Kidney (tissue), 14 donors: ENCODE measurements around the gene FASN. TPM values are rescaled to one million over a fixed set of nuclear protein-coding genes. Genes with fewer than 3 reads are reported as not detected.

Source experiments
- DNase-seq, 5 donors: peaks; one replicate each; pipeline ENCODE4 v3.0.0-alpha.2; 2013 to 2020
- FAIRE-seq: peaks from 2 replicates; lab custom pipeline; 2012; peaks lifted over from hg19 to GRCh38; lab: Jason Lieb, UNC
- H3K27ac ChIP-seq, 2 donors: one replicate each; pipeline ENCODE4 v1.7.0; 2013; ENCODE audit warnings: low read depth in 2 of 2, low read length in 2 of 2, inconsistent platforms in 1 of 2
- H3K27me3 ChIP-seq: one replicate; pipeline ENCODE4 v1.7.1; 2013; ENCODE audit warnings: low read length, inconsistent platforms; ENCODE audit not compliant: control insufficient read depth, insufficient read depth
- H3K36me3 ChIP-seq, 3 donors: one replicate each; pipeline versions ENCODE4 v1.7.0 to v1.7.1; 2013; ENCODE audit warnings: low read length in 3 of 3, control low read depth in 1 of 3, inconsistent platforms in 1 of 3; ENCODE audit not compliant: insufficient read depth in 3 of 3, control insufficient read depth in 2 of 3
- H3K4me1 ChIP-seq, 3 donors: one replicate each; pipeline versions ENCODE4 v1.7.0 to v1.7.1; 2013; ENCODE audit warnings: low read length in 3 of 3, inconsistent platforms in 1 of 3, low read depth in 1 of 3; ENCODE audit not compliant: control insufficient read depth in 2 of 3, insufficient read depth in 2 of 3
- H3K4me3 ChIP-seq, 3 donors: one replicate each; pipeline versions ENCODE4 v1.7.0 to v1.8.1; 2013; ENCODE audit warnings: low read length in 3 of 3, control low read depth in 1 of 3, inconsistent platforms in 1 of 3
- H3K9ac ChIP-seq, 3 donors: one replicate each; pipeline versions ENCODE4 v1.7.0 to v1.7.1; 2013; ENCODE audit warnings: low read length in 3 of 3, control low read depth in 1 of 3, inconsistent platforms in 1 of 3
- H3K9me3 ChIP-seq, 3 donors: one replicate each; pipeline versions ENCODE4 v1.7.0 to v1.7.1; 2013; ENCODE audit warnings: low read length in 3 of 3, control low read depth in 1 of 3, inconsistent platforms in 1 of 3; ENCODE audit not compliant: control insufficient read depth in 2 of 3, insufficient read depth in 1 of 3
- CTCF ChIP-seq: IDR thresholded peaks from 3 replicates; pipeline ENCODE4 v1.5.1; 2012; ENCODE audit warnings: mild to moderate bottlenecking, moderate library complexity, borderline replicate concordance; ENCODE audit not compliant: insufficient read depth; ENCODE audit errors: extremely low read depth
- intact Hi-C: fragments of 100-400 bp; cut with DNase I; formaldehyde crosslinking; loops from one replicate; pipeline ENCODE4 v1.11.1; 2022
- polyA plus RNA-seq: library from polyadenylated mRNA; stranded (reverse); fragments of 350-450 nt; fragmentation: Illumina TruSeq; extraction: RNeasy Lipid Tissue Mini Kit (QIAGEN cat#74804); gene quantifications from one replicate; pipeline ENCODE4 v1.2.3, GENCODE V29; 2014; ENCODE audit warnings: low read depth, low replicate concordance; ENCODE audit not compliant: insufficient read depth
- total RNA-seq: library from RNA; stranded (reverse); fragmentation: NEBNext Ultra II Directional; extraction: Animal tissue kit (Norgen Biotek cat#: 25700); gene quantifications from one replicate; pipeline ENCODE4 v1.2.1, GENCODE V29; 2021
- donor health status: control.
- donor health status: control.
- donor health status: control.
- donor health status: control.
- donor health status: control.
- donor health status: DM: yes; HTN: yes; CAD: no.
- donor health status: Normal renal cell carcinoma (clear cell type).

Gene FASN
- total and polyA plus RNA-seq, 2 donors from 2014 or later, result 13.6 to 43.3 TPM

- no peaks in the 10 kb centered on the region for H3K27me3 ChIP-seq
- no peak for FAIRE-seq
- H3K9ac ChIP-seq, result no peak overlapping the region
- TF ChIP-seq CTCF, result no peak
- H3K27ac ChIP-seq, result no peak overlapping the region
- H3K36me3 ChIP-seq, result peaks cover 0 to 1% (median 0%) of the 10 kb centered on the region in 3 donors
- H3K4me1 ChIP-seq, result no peaks in the 10 kb centered on the region
- intact Hi-C loops, result loop anchor here (10.0 kb wide), 1 partner anchor 57 kb away; no protein-coding TSS in a partner anchor
- peak in 1 of 5 donors; percentile 56 for DNase-seq
- H3K4me3 ChIP-seq, result no peak overlapping the region
- no peaks in the 10 kb centered on the region for H3K9me3 ChIP-seq
Observed at GRCh38 chr17:82118168-82118814, 20.3 kb upstream of the FASN start.

DNA sequence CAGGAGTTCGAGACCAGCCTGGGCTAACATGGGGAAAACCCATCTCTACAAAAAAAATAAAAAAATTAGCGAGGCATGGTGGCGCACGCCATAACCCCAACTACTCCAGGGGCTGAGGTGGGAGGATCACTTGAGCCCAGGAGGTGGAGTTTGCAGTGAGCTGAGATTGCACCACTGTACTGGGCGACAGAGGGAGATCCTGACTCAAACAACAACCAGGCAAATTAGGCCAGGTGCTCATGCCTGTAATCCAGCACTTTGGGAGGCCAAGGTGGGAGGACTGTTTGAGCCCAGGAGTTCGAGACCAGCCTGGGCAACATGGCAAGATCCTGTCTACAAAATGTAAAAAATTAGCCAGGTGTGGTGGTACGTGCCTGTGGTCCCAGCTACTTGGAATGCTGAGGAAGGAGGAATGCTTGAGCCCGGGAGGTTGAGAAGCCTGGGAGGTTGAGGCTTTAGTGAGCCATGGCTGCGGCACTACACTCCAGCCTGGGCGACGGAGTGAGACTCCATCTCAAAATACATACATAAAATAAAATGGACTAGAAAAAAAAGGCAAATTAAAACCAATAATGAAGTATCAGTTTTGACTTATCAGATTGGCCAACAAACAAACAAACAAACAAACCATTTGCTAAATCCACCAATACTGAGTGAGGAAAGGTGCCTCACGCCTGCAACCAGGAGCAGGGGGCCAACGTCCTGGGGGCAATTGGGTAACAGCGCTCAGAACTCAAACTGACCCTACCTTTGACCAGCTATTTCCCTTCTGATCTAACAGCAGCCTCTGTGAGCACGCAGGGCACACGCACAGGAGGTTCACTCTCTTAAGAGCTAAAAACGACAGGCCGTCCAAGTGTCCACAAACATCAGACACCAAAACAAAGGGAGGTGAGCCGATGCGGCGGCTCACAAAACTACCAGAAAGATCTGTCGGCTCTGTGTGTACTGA lies 19.4 kb upstream of the FASN start:
- FAIRE-seq (no peak), DNase-seq (no peak)
- peaks cover 0 to 10% (median 0%) of the 10 kb centered on the region in 3 donors for H3K36me3 ChIP-seq
- H3K9ac ChIP-seq, result no peak overlapping the region
- TF ChIP-seq CTCF, result no peak
- H3K27ac ChIP-seq, result no peak overlapping the region
- H3K27me3 ChIP-seq, result no peaks in the 10 kb centered on the region
- H3K4me1 ChIP-seq, result no peaks in the 10 kb centered on the region
- intact Hi-C loops, result loop anchor here (10.0 kb wide), 1 partner anchor 57 kb away; no protein-coding TSS in a partner anchor
- H3K9me3 ChIP-seq, result no peaks in the 10 kb centered on the region
- no peak overlapping the region for H3K4me3 ChIP-seq

DNA sequence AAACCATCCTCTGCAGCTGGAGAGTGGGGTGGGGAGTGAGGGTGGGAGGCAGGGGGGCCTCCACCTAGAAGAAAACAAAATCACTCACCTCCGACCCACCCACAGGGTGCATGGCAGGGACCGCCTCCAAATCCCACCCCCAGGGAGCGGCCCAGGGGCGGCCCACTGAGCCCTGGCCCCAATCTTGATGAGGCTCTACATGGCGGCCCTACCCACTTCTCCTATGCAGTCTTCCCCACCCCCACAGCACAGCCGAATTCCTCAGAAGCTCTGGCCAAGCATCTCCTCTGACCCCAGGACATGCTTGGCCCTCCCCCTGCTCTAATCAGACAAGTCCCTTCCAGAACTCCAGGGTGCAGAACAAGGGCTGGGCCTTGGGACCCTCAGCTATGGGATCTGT lies 18.2 kb upstream of the FASN start:
- no peak for TF ChIP-seq CTCF
- Histone ChIP-seq H3K27me3 (no peaks in the 10 kb centered on the region), H3K9ac (no peak overlapping the region), H3K4me1 (no peaks in the 10 kb centered on the region), H3K4me3 (no peak overlapping the region), H3K9me3 (no peaks in the 10 kb centered on the region), H3K27ac (no peak overlapping the region), H3K36me3 (peaks cover 0 to 10% (median 0%) of the 10 kb centered on the region in 3 donors)
- FAIRE-seq (no peak), DNase-seq (no peak)
- intact Hi-C loops, result loop anchor here (10.0 kb wide), 1 partner anchor 59 kb away; no protein-coding TSS in a partner anchor
